Measurements from ENCODE around the gene ARID1B.
A peak's percentile ranks its signal among the peaks of the same experiment; 100 is the strongest.

DNA sequence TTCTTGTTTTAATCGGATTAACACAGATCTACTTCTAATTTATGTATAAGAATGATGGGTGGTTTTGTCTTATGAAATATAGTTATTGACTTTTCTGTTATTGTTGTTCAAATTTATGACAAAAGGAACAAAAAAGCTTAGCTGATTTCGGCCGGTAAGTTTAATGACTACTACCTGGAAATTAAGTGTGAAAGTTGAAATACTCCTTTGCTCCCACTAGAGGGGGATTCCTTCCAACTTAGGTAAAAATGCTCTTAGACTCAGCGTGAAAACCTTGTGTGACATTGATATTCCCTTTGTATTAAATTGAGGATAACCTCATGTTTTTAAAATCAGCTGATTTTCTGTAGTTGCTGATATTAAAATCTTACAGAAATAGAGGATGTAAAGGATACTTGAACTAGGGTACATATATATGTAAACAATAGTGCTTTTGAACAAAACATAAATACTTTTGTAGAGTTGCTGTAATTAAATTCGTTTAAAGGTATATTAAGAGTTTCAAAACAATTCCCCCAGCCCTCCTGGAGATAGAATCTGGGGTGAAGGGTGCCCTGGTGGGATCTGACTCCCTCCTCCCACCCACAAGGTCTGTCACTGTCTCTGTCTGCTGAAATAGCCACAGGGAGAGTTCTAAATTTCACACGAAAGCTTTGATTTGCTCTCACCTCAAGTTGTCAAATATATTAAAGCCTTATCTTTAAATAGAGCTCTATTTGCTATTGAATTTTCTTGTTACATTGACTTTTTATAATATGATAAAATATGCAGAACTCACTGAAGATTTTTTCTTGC, 257.5 kb downstream of the ARID1B start:
- TF ChIP-seq, protein P1, sequence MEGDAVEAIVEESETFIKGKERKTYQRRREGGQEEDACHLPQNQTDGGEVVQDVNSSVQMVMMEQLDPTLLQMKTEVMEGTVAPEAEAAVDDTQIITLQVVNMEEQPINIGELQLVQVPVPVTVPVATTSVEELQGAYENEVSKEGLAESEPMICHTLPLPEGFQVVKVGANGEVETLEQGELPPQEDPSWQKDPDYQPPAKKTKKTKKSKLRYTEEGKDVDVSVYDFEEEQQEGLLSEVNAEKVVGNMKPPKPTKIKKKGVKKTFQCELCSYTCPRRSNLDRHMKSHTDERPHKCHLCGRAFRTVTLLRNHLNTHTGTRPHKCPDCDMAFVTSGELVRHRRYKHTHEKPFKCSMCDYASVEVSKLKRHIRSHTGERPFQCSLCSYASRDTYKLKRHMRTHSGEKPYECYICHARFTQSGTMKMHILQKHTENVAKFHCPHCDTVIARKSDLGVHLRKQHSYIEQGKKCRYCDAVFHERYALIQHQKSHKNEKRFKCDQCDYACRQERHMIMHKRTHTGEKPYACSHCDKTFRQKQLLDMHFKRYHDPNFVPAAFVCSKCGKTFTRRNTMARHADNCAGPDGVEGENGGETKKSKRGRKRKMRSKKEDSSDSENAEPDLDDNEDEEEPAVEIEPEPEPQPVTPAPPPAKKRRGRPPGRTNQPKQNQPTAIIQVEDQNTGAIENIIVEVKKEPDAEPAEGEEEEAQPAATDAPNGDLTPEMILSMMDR (conservative IDR thresholded peaks at IDR 0.05; ENCODE audit: low read depth, low read length): peak; percentile 71
- no peak for TF ChIP-seq EZH2 (IDR thresholded peaks at IDR 0.05; ENCODE audit: borderline replicate concordance, low read depth, low read length, poor library complexity, severe bottlenecking)
